GM12872 (cell line): ENCODE measurements around the gene SLC25A33.

Experiments
- CTCF ChIP-seq: IDR thresholded peaks from 3 replicates; pipeline ENCODE4 v1.5.1; 2011; ENCODE audit warnings: low read depth, mild to moderate bottlenecking, low read length, moderate library complexity; ENCODE audit not compliant: insufficient read depth

Gene SLC25A33

GRCh38 chr1:9539165-9539828, at the start of gene SLC25A33:
Gene SLC25A33, plus strand, starts transcription at chr1:9539465. Its CDS starts 227 bp downstream, at chr1:9539692.
- TF ChIP-seq CTCF, result no peak

GRCh38 chr1:9490605-9491339, 48.5 kb upstream of the SLC25A33 start:
- TF ChIP-seq CTCF, result peak; percentile 90

DNA sequence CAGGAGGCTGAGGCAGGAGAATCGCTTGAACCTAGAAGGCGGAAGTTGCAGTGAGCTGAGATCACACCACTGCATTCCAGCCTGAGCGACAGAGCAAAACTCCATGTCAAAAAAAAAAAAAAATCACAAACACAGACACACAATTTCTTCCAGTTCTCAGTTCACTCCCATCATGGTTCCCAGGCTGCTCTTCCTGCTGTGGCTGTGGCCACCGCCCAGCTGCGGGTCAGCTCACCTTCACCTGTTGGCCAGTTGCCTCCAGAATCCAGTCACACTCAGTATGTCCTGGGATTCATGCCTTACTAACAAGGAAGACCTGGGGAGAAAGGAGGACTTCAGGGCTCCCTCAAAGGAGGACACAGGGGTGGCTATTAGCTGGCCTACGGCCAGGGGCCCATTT, 45.9 kb upstream of the SLC25A33 start:
- TF ChIP-seq CTCF, result no peak

- peak; percentile 96 for TF ChIP-seq CTCF
These were observed 44.1 kb upstream of the SLC25A33 start for GRCh38 chr1:9494936-9495758.

- TF ChIP-seq CTCF, result no peak
These were observed 43.4 kb upstream of the SLC25A33 start for GRCh38 chr1:9495854-9496374.

DNA sequence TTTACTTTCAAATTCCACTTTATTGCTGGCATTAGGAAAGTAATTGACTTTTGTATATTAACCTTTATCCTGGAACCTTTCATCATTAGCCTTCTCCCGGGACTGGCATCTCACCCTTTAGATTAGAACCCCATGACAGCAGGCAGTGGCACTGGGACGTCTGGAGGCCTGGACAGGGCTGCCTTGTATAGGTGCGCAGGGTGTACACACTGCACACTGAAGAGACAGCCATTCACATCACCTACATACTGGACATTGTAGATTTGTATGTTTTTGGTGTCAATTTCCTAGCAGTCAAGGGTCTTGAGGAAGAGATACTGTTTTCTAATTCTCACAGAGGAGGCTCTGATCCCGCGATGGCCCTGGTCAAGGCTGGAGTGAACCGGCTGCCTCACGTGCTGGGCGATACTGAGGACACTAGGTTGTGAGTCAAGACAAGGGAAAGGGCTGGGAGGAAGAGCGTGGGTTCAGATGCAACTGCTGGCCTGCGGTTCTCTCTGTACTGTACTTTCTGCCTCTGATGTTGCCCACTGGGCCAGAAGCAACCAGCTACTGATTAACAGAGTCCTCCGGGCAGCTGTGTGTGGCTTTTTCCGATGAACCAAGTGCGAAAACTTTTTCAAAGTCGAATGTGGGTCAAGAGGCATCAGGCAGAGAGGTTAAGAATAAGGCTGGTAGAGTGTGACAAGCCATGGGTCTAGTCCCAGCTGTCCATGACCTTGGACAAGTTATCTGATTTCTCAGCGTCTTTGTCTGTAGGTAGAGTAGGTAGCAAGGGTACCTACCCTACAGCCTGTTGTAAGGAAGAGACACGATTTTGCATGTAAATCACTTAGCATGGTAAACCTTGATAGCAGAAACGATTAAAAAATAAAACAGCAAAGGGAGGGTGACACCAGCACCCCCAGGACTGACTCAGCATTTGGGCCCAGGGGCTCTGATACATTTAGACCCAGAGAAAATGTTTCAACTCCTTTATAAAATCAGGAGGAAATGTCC, 38.2 kb upstream of the SLC25A33 start:
- no peak for TF ChIP-seq CTCF
